Naive thymus-derived CD4-positive, alpha-beta T cell (primary cell): Measurements from ENCODE around the gene AVPI1. TPM values are rescaled to one million over a fixed set of nuclear protein-coding genes. Genes with fewer than 3 reads are reported as not detected.

ENCODE experiments used
- ATAC-seq: fragments of 150-1000 bp; cut with Tn5 transposase; 2 replicates; pipeline ENCODE4 v1.10.0; 2021; ENCODE audit warnings: mild to moderate bottlenecking, moderate library complexity
- CTCF ChIA-PET: fragments of 350-600 bp; sonication (Branson Sonifier 250); formaldehyde crosslinking; loops from one replicate; lab custom pipeline; 2021; ENCODE audit warnings: antibody characterized with exemption; lab: Charles Lee
- POLR2A ChIA-PET: fragments of 350-600 bp; sonication (Branson Sonifier 250); formaldehyde crosslinking; loops from one replicate; lab custom pipeline; 2021; ENCODE audit warnings: antibody characterized with exemption, inconsistent platforms; lab: Charles Lee
- DNase-seq, 9 donors: peaks; one replicate each; pipeline versions ENCODE4 v3.0.0 to v3.0.0-alpha.2; 2020 to 2022; ENCODE audit warnings: mixed read lengths in 1 of 9
- H3K27ac ChIP-seq: one replicate; pipeline ENCODE4 v1.7.0; 2013; ENCODE audit warnings: mild to moderate bottlenecking, low read depth, low read length, moderate library complexity
- H3K27me3 ChIP-seq, 2 donors: one replicate each; pipeline ENCODE4 v1.7.0; 2013; ENCODE audit warnings: low read length in 2 of 2, mild to moderate bottlenecking in 2 of 2, moderate library complexity in 2 of 2; ENCODE audit not compliant: control insufficient read depth in 2 of 2, insufficient read depth in 2 of 2
- H3K36me3 ChIP-seq, 3 experiments: 1 replicate in 2 of 3; 2 replicates in 1 of 3; pipeline ENCODE4 v1.7.0; 2013; ENCODE audit warnings: low read length in 3 of 3, mild to moderate bottlenecking in 3 of 3, moderate library complexity in 1 of 3; ENCODE audit not compliant: insufficient read depth in 3 of 3, control insufficient read depth in 2 of 3
- H3K4me1 ChIP-seq, 2 donors: one replicate each; pipeline ENCODE4 v1.7.0; 2013; ENCODE audit warnings: low read length in 2 of 2, mild to moderate bottlenecking in 2 of 2, moderate library complexity in 1 of 2; ENCODE audit not compliant: control insufficient read depth in 2 of 2, insufficient read depth in 2 of 2
- H3K4me3 ChIP-seq: 2 replicates; pipeline ENCODE4 v1.7.0; 2013; ENCODE audit warnings: mild to moderate bottlenecking, low read length
- H3K9me3 ChIP-seq, 3 experiments: 1 replicate in 2 of 3; 2 replicates in 1 of 3; pipeline ENCODE4 v1.7.0; 2013; ENCODE audit warnings: low read length in 3 of 3; ENCODE audit not compliant: control insufficient read depth in 2 of 3
- H3K27ac Mint-ChIP-seq, 9 donors: one replicate each; pipeline ENCODE4 v1.8.0; 2020 to 2022; ENCODE audit warnings: mixed read lengths in 9 of 9, mild to moderate bottlenecking in 8 of 9, moderate library complexity in 5 of 9, inconsistent platforms in 2 of 9
- H3K27me3 Mint-ChIP-seq, 5 donors: one replicate each; pipeline ENCODE4 v1.8.0; 2021 to 2022; ENCODE audit warnings: mixed read lengths in 5 of 5, mild to moderate bottlenecking in 1 of 5
- H3K36me3 Mint-ChIP-seq, 5 donors: one replicate each; pipeline ENCODE4 v1.8.0; 2020 to 2022; ENCODE audit warnings: mixed read lengths in 5 of 5, mild to moderate bottlenecking in 3 of 5, inconsistent platforms in 1 of 5
- H3K4me1 Mint-ChIP-seq, 7 donors: one replicate each; pipeline ENCODE4 v1.8.0; 2020 to 2022; ENCODE audit warnings: mixed read lengths in 7 of 7, mild to moderate bottlenecking in 3 of 7, inconsistent platforms in 1 of 7
- H3K4me3 Mint-ChIP-seq, 10 donors: one replicate each; pipeline ENCODE4 v1.8.0; 2020 to 2022; ENCODE audit warnings: mild to moderate bottlenecking in 10 of 10, mixed read lengths in 10 of 10, moderate library complexity in 6 of 10, inconsistent platforms in 2 of 10
- H3K9me3 Mint-ChIP-seq, 11 donors: one replicate each; pipeline ENCODE4 v1.8.0; 2020 to 2022; ENCODE audit warnings: mixed read lengths in 11 of 11, mild to moderate bottlenecking in 4 of 11, inconsistent platforms in 1 of 11, moderate library complexity in 1 of 11
- intact Hi-C, 2 donors: fragments of 100-400 bp; cut with micrococcal nuclease; formaldehyde crosslinking; loops; one replicate each; pipeline ENCODE4 v1.15.1; 2023
- polyA plus RNA-seq, 2 donors: library from polyadenylated mRNA; unstranded; fragments of 300-500 nt; fragmentation: Illumina TruSeq; gene quantifications; one replicate each; pipeline ENCODE4 v1.2.3, GENCODE V29; 2021
- total RNA-seq, 6 experiments: library from RNA in 5 of 6; stranded (reverse) in 5 of 6; gene quantifications; 1 replicate in 5 of 6; 2 replicates in 1 of 6; pipeline ENCODE4 v1.2.3 and lab custom pipeline; 2021 to 2026

The AVPI1 gene
- total and polyA plus RNA-seq, 7 experiments from 2014 or later = 0.65 to 10.6 (median 2.2) TPM

- Mint-ChIP-seq H3K9me3 (peaks cover 0 to under 1% (median 0%) of the 10 kb centered on the region in 11 donors), H3K27me3 (no peaks in the 10 kb centered on the region), H3K4me1 (peaks cover 1 to 10% (median 8%) of the 10 kb centered on the region in 7 donors), H3K27ac (no peak overlapping the region), H3K4me3 (no peak overlapping the region), H3K36me3 (no peaks in the 10 kb centered on the region)
- Histone ChIP-seq H3K27ac (no peak overlapping the region), H3K4me1 (peaks cover 0 to 4% of the 10 kb centered on the region in 2 donors), H3K27me3 (no peaks in the 10 kb centered on the region), H3K4me3 (no peak overlapping the region), H3K36me3 (no peaks in the 10 kb centered on the region), H3K9me3 (no peaks in the 10 kb centered on the region)
- DNase-seq (no peak), ATAC-seq (no peak)
- intact Hi-C loops = no loop called here
- CTCF ChIA-PET = no interaction called here
- POLR2A ChIA-PET = no interaction called here
These were observed 58.8 kb downstream of the AVPI1 start for GRCh38 chr10:97628228-97628627.

- Mint-ChIP-seq H3K27me3 (no peaks in the 10 kb centered on the region), H3K9me3 (no peaks in the 10 kb centered on the region), H3K4me3 (no peak overlapping the region), H3K36me3 (no peaks in the 10 kb centered on the region), H3K4me1 (peaks cover 0 to 5% (median 4%) of the 10 kb centered on the region in 7 donors), H3K27ac (no peak overlapping the region)
- no peak for DNase-seq
- no peaks in the 10 kb centered on the region for H3K36me3 ChIP-seq
- CTCF ChIA-PET = no interaction called here
- intact Hi-C loops = no loop called here
- H3K27me3 ChIP-seq = no peaks in the 10 kb centered on the region
- ATAC-seq = no peak
- no peak overlapping the region for H3K27ac ChIP-seq
- no peaks in the 10 kb centered on the region for H3K9me3 ChIP-seq
- peaks cover 0 to 3% of the 10 kb centered on the region in 2 donors for H3K4me1 ChIP-seq
- POLR2A ChIA-PET = no interaction called here
- no peak overlapping the region for H3K4me3 ChIP-seq
These were observed 59.3 kb downstream of the AVPI1 start for GRCh38 chr10:97627731-97628130.

Other genes starting within 250 kb of the AVPI1 start
- 10 to 100 TPM; 32.6 to 65.4 (median 53.2) TPM for gene EXOSC1, start 241.2 kb downstream of the AVPI1 start, total RNA-seq
- gene EXOSC1, start 241.2 kb downstream of the AVPI1 start, polyA plus RNA-seq = 10 to 100 TPM; 69.7 to 80.3 TPM
- gene ZDHHC16, start 241.1 kb downstream of the AVPI1 start, total RNA-seq = 10 to 100 TPM; 13.2 to 38.8 (median 26.8) TPM
- 10 to 100 TPM; 24.4 to 37.3 TPM for gene ZDHHC16, start 241.1 kb downstream of the AVPI1 start, polyA plus RNA-seq
- 100 to 1,000 TPM in 2 of 5 experiments, 10 to 100 TPM in 3; 68.7 to 113 (median 87.9) TPM for gene MMS19, start 188.8 kb downstream of the AVPI1 start, total RNA-seq
- 10 to 100 TPM; 37.4 to 59.0 TPM for gene MMS19, start 188.8 kb downstream of the AVPI1 start, polyA plus RNA-seq
- gene UBTD1, start 188.3 kb downstream of the AVPI1 start, total RNA-seq = 1 to 10 TPM in 4 of 5 experiments, under 1 TPM in 1; 0.94 to 4.2 (median 2.1) TPM
- 1 to 10 TPM; 1.2 to 2.9 TPM for gene UBTD1, start 188.3 kb downstream of the AVPI1 start, polyA plus RNA-seq
- gene ANKRD2, start 114.5 kb downstream of the AVPI1 start, total RNA-seq = under 1 TPM in 1 of 5 experiments, not detected in 4; 0.22 TPM
- gene ANKRD2, start 114.5 kb downstream of the AVPI1 start, polyA plus RNA-seq = not detected
- gene HOGA1, start 102.9 kb downstream of the AVPI1 start, total RNA-seq = not detected
- not detected for gene HOGA1, start 102.9 kb downstream of the AVPI1 start, polyA plus RNA-seq
- gene C10orf62, start 97.5 kb downstream of the AVPI1 start, total RNA-seq = not detected
- not detected for gene C10orf62, start 97.5 kb downstream of the AVPI1 start, polyA plus RNA-seq
- gene MORN4, start 53.7 kb downstream of the AVPI1 start, total RNA-seq = 1 to 10 TPM in 4 of 5 experiments, under 1 TPM in 1; 0.78 to 4.1 (median 1.5) TPM
- 1 to 10 TPM; 1.3 to 5.9 TPM for gene MORN4, start 53.7 kb downstream of the AVPI1 start, polyA plus RNA-seq
- 10 to 100 TPM in 4 of 5 experiments, 1 to 10 TPM in 1; 9.0 to 33.8 (median 11.0) TPM for gene PI4K2A, start 46.6 kb downstream of the AVPI1 start, total RNA-seq
- 1 to 10 TPM; 5.5 to 8.7 TPM for gene PI4K2A, start 46.6 kb downstream of the AVPI1 start, polyA plus RNA-seq
- 1 to 10 TPM in 4 of 5 experiments, under 1 TPM in 1; 0.62 to 5.0 (median 2.3) TPM for gene MARVELD1, start 26.5 kb upstream of the AVPI1 start, total RNA-seq
- gene MARVELD1, start 26.5 kb upstream of the AVPI1 start, polyA plus RNA-seq = under 1 TPM; 0.07 to 0.09 TPM
- 10 to 100 TPM; 31.0 to 68.8 (median 61.8) TPM for gene ZFYVE27, start 49.9 kb upstream of the AVPI1 start, total RNA-seq
- gene ZFYVE27, start 49.9 kb upstream of the AVPI1 start, polyA plus RNA-seq = 10 to 100 TPM; 32.9 to 41.0 TPM
- gene SFRP5, start 84.8 kb upstream of the AVPI1 start, total RNA-seq = under 1 TPM in 2 of 5 experiments, not detected in 3; 0.43 to 0.46 TPM
- 1 to 10 TPM in 1 of 2 donors, not detected in 1; 1.0 TPM for gene SFRP5, start 84.8 kb upstream of the AVPI1 start, polyA plus RNA-seq
- 1 to 10 TPM; 5.8 to 8.5 (median 6.5) TPM for gene GOLGA7B, start 162.6 kb upstream of the AVPI1 start, total RNA-seq
- 1 to 10 TPM in 1 of 2 donors, under 1 TPM in 1; 0.62 to 1.6 TPM for gene GOLGA7B, start 162.6 kb upstream of the AVPI1 start, polyA plus RNA-seq